Peyer's patch (tissue), 4 donors: ENCODE measurements around the gene TXNDC9. TPM values are rescaled to one million over a fixed set of nuclear protein-coding genes. Genes with fewer than 3 reads are reported as not detected.
"Not testable (repeated sequence)": the region's sequence is repeated elsewhere in the genome, so short reads cannot be mapped to it uniquely, and the experiment has no call there.

Experiments used
- DNase-seq, 3 donors: peaks; one replicate each; pipeline ENCODE4 v3.0.0-alpha.2; 2017 to 2019
- H3K27ac ChIP-seq, 4 donors: fragments of 200-600 bp; sonication (generic); one replicate each; pipeline ENCODE4 v1.5.1; 2016 to 2019
- H3K27me3 ChIP-seq, 2 donors: fragments of 200-600 bp; sonication (generic); one replicate each; pipeline ENCODE4 v1.5.1; 2019
- H3K36me3 ChIP-seq, 3 donors: fragments of 200-600 bp; sonication (generic); one replicate each; pipeline ENCODE4 v1.5.1; 2016 to 2019
- H3K4me1 ChIP-seq, 4 donors: fragments of 200-600 bp; sonication (generic); one replicate each; pipeline ENCODE4 v1.5.1; 2016 to 2019
- H3K4me3 ChIP-seq, 4 donors: fragments of 200-600 bp; sonication (generic); 1 replicate in 3 of 4; 2 replicates in 1 of 4; pipeline ENCODE4 v1.5.1; 2016 to 2019; ENCODE audit warnings: mild to moderate bottlenecking in 1 of 4
- H3K9me3 ChIP-seq, 4 donors: fragments of 200-600 bp; sonication (generic); one replicate each; pipeline ENCODE4 v1.5.1; 2016 to 2019; ENCODE audit warnings: mild to moderate bottlenecking in 1 of 4
- POLR2A ChIP-seq, 2 donors: fragments of 450-650 bp; IDR thresholded peaks; one replicate each; pipeline ENCODE4 v1.5.1; 2017; ENCODE audit warnings: antibody characterized with exemption in 2 of 2, mild to moderate bottlenecking in 2 of 2, moderate library complexity in 2 of 2
- total RNA-seq, 4 donors: library from RNA; depleted of rRNA; stranded (reverse); fragments of >200 nt; gene quantifications; one replicate each; pipeline ENCODE4 v1.1.0, GENCODE V29; 2016
- TF ChIP-seq, protein P1 (sequence below), 6 experiments: fragments of 450-650 bp in 4 of 6; fragments of 200-600 bp in 2 of 6; sonication (generic) in 1 of 6; IDR thresholded peaks; one replicate each; pipeline ENCODE4 v1.5.1; 2017 to 2019; ENCODE audit warnings: antibody characterized with exemption in 6 of 6, mild to moderate bottlenecking in 3 of 6, moderate library complexity in 1 of 6

The TXNDC9 gene
- total RNA-seq, 4 donors from 2014 or later = 39.2 to 80.0 (median 40.9) TPM

GRCh38 chr2:99278793-99279291 lies 57.3 kb downstream of the TXNDC9 start:
- no peak for DNase-seq
- peaks cover 0 to 3% (median 0%) of the 10 kb centered on the region in 4 donors for H3K9me3 ChIP-seq
- no peak overlapping the region for H3K4me3 ChIP-seq
- H3K27me3 ChIP-seq = no peaks in the 10 kb centered on the region
- H3K36me3 ChIP-seq = no peaks in the 10 kb centered on the region
- no peak overlapping the region for H3K27ac ChIP-seq
- H3K4me1 ChIP-seq = no peaks in the 10 kb centered on the region
- TF ChIP-seq, protein P1, sequence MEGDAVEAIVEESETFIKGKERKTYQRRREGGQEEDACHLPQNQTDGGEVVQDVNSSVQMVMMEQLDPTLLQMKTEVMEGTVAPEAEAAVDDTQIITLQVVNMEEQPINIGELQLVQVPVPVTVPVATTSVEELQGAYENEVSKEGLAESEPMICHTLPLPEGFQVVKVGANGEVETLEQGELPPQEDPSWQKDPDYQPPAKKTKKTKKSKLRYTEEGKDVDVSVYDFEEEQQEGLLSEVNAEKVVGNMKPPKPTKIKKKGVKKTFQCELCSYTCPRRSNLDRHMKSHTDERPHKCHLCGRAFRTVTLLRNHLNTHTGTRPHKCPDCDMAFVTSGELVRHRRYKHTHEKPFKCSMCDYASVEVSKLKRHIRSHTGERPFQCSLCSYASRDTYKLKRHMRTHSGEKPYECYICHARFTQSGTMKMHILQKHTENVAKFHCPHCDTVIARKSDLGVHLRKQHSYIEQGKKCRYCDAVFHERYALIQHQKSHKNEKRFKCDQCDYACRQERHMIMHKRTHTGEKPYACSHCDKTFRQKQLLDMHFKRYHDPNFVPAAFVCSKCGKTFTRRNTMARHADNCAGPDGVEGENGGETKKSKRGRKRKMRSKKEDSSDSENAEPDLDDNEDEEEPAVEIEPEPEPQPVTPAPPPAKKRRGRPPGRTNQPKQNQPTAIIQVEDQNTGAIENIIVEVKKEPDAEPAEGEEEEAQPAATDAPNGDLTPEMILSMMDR (IDR thresholded peaks at IDR 0.05) = no peak
- TF ChIP-seq POLR2A (IDR thresholded peaks at IDR 0.05) = no peak

GRCh38 chr2:99278195-99278765 lies 57.9 kb downstream of the TXNDC9 start:
- H3K36me3 ChIP-seq, H3K27me3 ChIP-seq, H3K4me1 ChIP-seq, H3K4me3 ChIP-seq, DNase-seq, H3K9me3 ChIP-seq, H3K27ac ChIP-seq: not testable (repeated sequence)

GRCh38 chr2:99275882-99276281 lies 60.3 kb downstream of the TXNDC9 start:
- Histone ChIP-seq H3K27ac (no peak overlapping the region), H3K4me3 (no peak overlapping the region), H3K36me3 (no peaks in the 10 kb centered on the region), H3K4me1 (no peaks in the 10 kb centered on the region), H3K9me3 (peaks cover 0 to 6% (median 0%) of the 10 kb centered on the region in 4 donors), H3K27me3 (no peaks in the 10 kb centered on the region)
- TF ChIP-seq, protein P1 (IDR thresholded peaks at IDR 0.05) = no peak
- no peak for TF ChIP-seq POLR2A (IDR thresholded peaks at IDR 0.05)
- DNase-seq = no peak

Other genes with a start within 250 kb of the TXNDC9 start
- gene C2orf15, start 194.6 kb downstream of the TXNDC9 start, total RNA-seq = 1 to 10 TPM in 3 of 4 donors, not detected in 1; 3.7 to 7.1 (median 5.4) TPM
- gene TSGA10, start 181.4 kb downstream of the TXNDC9 start, total RNA-seq = 10 to 100 TPM in 2 of 4 donors, 1 to 10 TPM in 2; 6.7 to 21.5 (median 11.0) TPM
- 10 to 100 TPM in 2 of 4 donors, 1 to 10 TPM in 2; 6.1 to 23.9 (median 10.7) TPM for gene LIPT1, start 181.4 kb downstream of the TXNDC9 start, total RNA-seq
- 10 to 100 TPM; 21.7 to 42.1 (median 34.0) TPM for gene MITD1, start 155.3 kb downstream of the TXNDC9 start, total RNA-seq
- 10 to 100 TPM; 17.1 to 38.0 (median 23.8) TPM for gene MRPL30, start 155.1 kb downstream of the TXNDC9 start, total RNA-seq
- gene LYG2, start 80.7 kb downstream of the TXNDC9 start, total RNA-seq = not detected
- 1 to 10 TPM; 2.8 to 3.8 (median 3.5) TPM for gene LYG1, start 35.1 kb downstream of the TXNDC9 start, total RNA-seq
- 10 to 100 TPM; 23.6 to 40.4 (median 30.7) TPM for gene EIF5B, start 1.1 kb upstream of the TXNDC9 start, total RNA-seq
- gene REV1, start 153.7 kb upstream of the TXNDC9 start, total RNA-seq = 10 to 100 TPM; 82.6 to 89.5 (median 85.3) TPM